ENCODE measurements around the gene UTRN.

GRCh38 chr6:144268794-144269349 lies 16.3 kb upstream of the UTRN start:
- no peak for TF ChIP-seq CTCF (conservative IDR thresholded peaks at IDR 0.05; ENCODE audit: low read length)
- TF ChIP-seq EZH2phosphoT487 (IDR thresholded peaks at IDR 0.05; ENCODE audit: borderline replicate concordance, low read depth, low read length), result no peak

All from OCI-LY7 (cell line).